GM12873 (cell line): ENCODE results near the gene PELO.

Experiments
- CTCF ChIP-seq: IDR thresholded peaks from 2 replicates; pipeline ENCODE4 v1.5.1; 2012; ENCODE audit warnings: low read depth, mild to moderate bottlenecking, moderate library complexity, low read length, control low read depth; ENCODE audit not compliant: insufficient read depth; ENCODE audit errors: missing control alignments

Gene PELO

GRCh38 chr5:52748590-52748989 lies 39.1 kb upstream of the PELO start:
- TF ChIP-seq CTCF = no peak

- no peak for TF ChIP-seq CTCF
These were observed 38.0 kb upstream of the PELO start for GRCh38 chr5:52749666-52750065.

- no peak for TF ChIP-seq CTCF
These were observed 36.6 kb upstream of the PELO start for GRCh38 chr5:52751137-52751536.

- no peak for TF ChIP-seq CTCF
These were observed 33.7 kb upstream of the PELO start for GRCh38 chr5:52754051-52754450.

GRCh38 chr5:52757527-52757926 lies 30.2 kb upstream of the PELO start:
- no peak for TF ChIP-seq CTCF

GRCh38 chr5:52758014-52758413 lies 29.7 kb upstream of the PELO start:
- TF ChIP-seq CTCF = no peak

GRCh38 chr5:52759331-52759730 lies 28.4 kb upstream of the PELO start:
- TF ChIP-seq CTCF = no peak
